HepG2 (cell line): ENCODE results near the gene ZNF813. TPM values are rescaled to one million over a fixed set of nuclear protein-coding genes. Genes with fewer than 3 reads are reported as not detected.

Experiments used
- ATAC-seq: fragments of 200-7000 bp; cut with Tn5 transposase; 3 replicates; pipeline ENCODE4 v1.9.1; 2020; ENCODE audit warnings: mild to moderate bottlenecking, moderate library complexity
- BruUV-seq: library from RNA; stranded (reverse); fragments of 400-500 nt; replicated peaks from 2 replicates; lab custom pipeline; 2021; lab: Mats Ljungman, UMichigan
- CTCF ChIA-PET: fragments of 300-600 bp; formaldehyde crosslinking; extraction: SDS; loops from one replicate; lab custom pipeline; 2021; ENCODE audit warnings: low total read pairs, inconsistent platforms, low intra/inter-chr PET ratio; lab: Yijun Ruan, JAX
- POLR2A ChIA-PET: fragments of 350-600 bp; sonication (Branson Sonifier 250); formaldehyde crosslinking; loops from one replicate; lab custom pipeline; 2020; ENCODE audit warnings: antibody characterized with exemption, inconsistent platforms; lab: Yijun Ruan, JAX
- DNase-seq: peaks from one replicate; pipeline ENCODE4 v3.0.0-alpha.2; 2015; ENCODE audit warnings: low spot score
- FAIRE-seq: peaks from 3 replicates; lab custom pipeline; 2011; peaks lifted over from hg19 to GRCh38; lab: Jason Lieb, UNC
- H2AFZ ChIP-seq: one replicate; pipeline ENCODE4 v1.6.1; 2011; ENCODE audit warnings: low read length, inconsistent platforms
- H3K27ac ChIP-seq: fragments of 300-600 bp; 3 replicates; pipeline ENCODE4 v1.8.0; 2011; ENCODE audit warnings: mixed run types, mild to moderate bottlenecking, mixed read lengths, low read length, inconsistent platforms; ENCODE audit not compliant: insufficient read depth; ENCODE audit errors: extremely low read length
- H3K27me3 ChIP-seq, 2 experiments: fragments of 200-600 bp in 1 of 2; 2 replicates in 1 of 2; 3 replicates in 1 of 2; pipeline versions ENCODE4 v1.6.0 to v1.8.0; 2011; ENCODE audit warnings: low read length in 2 of 2, mild to moderate bottlenecking in 2 of 2, moderate library complexity in 2 of 2, inconsistent platforms in 1 of 2; ENCODE audit not compliant: insufficient read depth in 2 of 2, control insufficient read depth in 1 of 2
- H3K36me3 ChIP-seq, 2 experiments: fragments of 200-600 bp in 1 of 2; replicated peaks in 1 of 2; 2 replicates in 1 of 2; 3 replicates in 1 of 2; pipeline versions ENCODE4 v1.5.1 to v1.8.0; 2011; ENCODE audit warnings: low read length in 2 of 2, inconsistent platforms in 1 of 2; ENCODE audit not compliant: insufficient read depth in 2 of 2, control insufficient read depth in 1 of 2
- H3K4me1 ChIP-seq: 2 replicates; pipeline ENCODE4 v1.5.1; 2012; ENCODE audit warnings: low read length, inconsistent platforms; ENCODE audit not compliant: insufficient read depth
- H3K4me2 ChIP-seq: 2 replicates; pipeline ENCODE4 v1.6.0; 2011; ENCODE audit warnings: low read depth, low read length, inconsistent platforms
- H3K4me3 ChIP-seq, 3 experiments: fragments of 200-600 bp in 1 of 3; sonication (generic), shearing (Covaris generic) in 1 of 3; replicated peaks in 1 of 3; 2 replicates each; pipeline ENCODE4 v1.5.1; 2011 to 2016; ENCODE audit warnings: low read length in 3 of 3, inconsistent platforms in 2 of 3, low read depth in 2 of 3, mild to moderate bottlenecking in 2 of 3, control low read depth in 1 of 3, mixed read lengths in 1 of 3; ENCODE audit not compliant: insufficient read depth in 1 of 3
- H3K79me2 ChIP-seq: one replicate; pipeline ENCODE4 v1.6.1; 2011; ENCODE audit warnings: low read length, inconsistent platforms; ENCODE audit not compliant: insufficient read depth
- H3K9ac ChIP-seq: 2 replicates; pipeline ENCODE4 v1.6.0; 2011; ENCODE audit warnings: mild to moderate bottlenecking, low read depth, low read length, inconsistent platforms; ENCODE audit not compliant: insufficient read depth
- H3K9me3 ChIP-seq: 2 replicates; pipeline ENCODE4 v1.5.1; 2012; ENCODE audit warnings: mild to moderate bottlenecking, low read length
- H4K20me1 ChIP-seq: 2 replicates; pipeline ENCODE4 v1.6.0; 2011; ENCODE audit warnings: inconsistent platforms, mild to moderate bottlenecking, low read length, moderate library complexity; ENCODE audit not compliant: insufficient read depth
- CTCF ChIP-seq: sonication (generic); formaldehyde crosslinking; IDR thresholded peaks from 2 replicates; pipeline ENCODE4 v1.5.0; 2020; ENCODE audit warnings: mild to moderate bottlenecking, missing genetic modification reagents, moderate library complexity
- GATAD2A ChIP-seq: IDR thresholded peaks from 2 replicates; pipeline ENCODE4 v1.6.1; 2016
- HOXA3 ChIP-seq: sonication (generic); formaldehyde crosslinking; IDR thresholded peaks from 2 replicates; pipeline ENCODE4 v1.5.0; 2020; ENCODE audit warnings: missing genetic modification reagents
- KAT8 ChIP-seq: IDR thresholded peaks from 2 replicates; pipeline ENCODE4 v1.6.1; 2016; ENCODE audit warnings: missing genetic modification reagents, missing compliant biosample characterization
- KDM5B ChIP-seq: sonication (generic); formaldehyde crosslinking; IDR thresholded peaks from 2 replicates; pipeline ENCODE4 v1.4.0; 2020; ENCODE audit warnings: missing genetic modification reagents, mild to moderate bottlenecking, borderline replicate concordance
- SAP130 ChIP-seq: IDR thresholded peaks from 2 replicates; pipeline ENCODE4 v1.6.1; 2016; ENCODE audit warnings: low read depth
- SMC3 ChIP-seq: IDR thresholded peaks from 2 replicates; pipeline ENCODE4 v1.6.1; 2011; ENCODE audit warnings: low read length, improper control_type of control experiment
- TGIF2 ChIP-seq: IDR thresholded peaks from 2 replicates; pipeline ENCODE4 v1.6.1; 2016; ENCODE audit warnings: control low read depth, missing compliant biosample characterization
- ZBTB38 ChIP-seq: sonication (generic); formaldehyde crosslinking; IDR thresholded peaks from 2 replicates; pipeline ENCODE4 v1.5.1; 2020; ENCODE audit warnings: mild to moderate bottlenecking, missing genetic modification reagents
- ZGPAT ChIP-seq: IDR thresholded peaks from 2 replicates; pipeline ENCODE4 v1.6.1; 2016; ENCODE audit warnings: mild to moderate bottlenecking
- ZNF292 ChIP-seq: sonication (generic); formaldehyde crosslinking; IDR thresholded peaks from 2 replicates; pipeline ENCODE4 v1.8.1; 2022; ENCODE audit warnings: mild to moderate bottlenecking, low read depth, missing genetic modification reagents, borderline replicate concordance
- ZNF337 ChIP-seq: sonication (generic); formaldehyde crosslinking; IDR thresholded peaks from 2 replicates; pipeline ENCODE4 v1.5.1; 2020; ENCODE audit warnings: missing genetic modification reagents, low read depth, mild to moderate bottlenecking, borderline replicate concordance
- ZNF362 ChIP-seq: sonication (generic); formaldehyde crosslinking; IDR thresholded peaks from 2 replicates; pipeline ENCODE4 v1.4.0; 2020; ENCODE audit warnings: missing genetic modification reagents, mild to moderate bottlenecking, borderline replicate concordance
- ZNF597 ChIP-seq: sonication (generic); formaldehyde crosslinking; IDR thresholded peaks from 2 replicates; pipeline ENCODE4 v1.5.0; 2020; ENCODE audit warnings: missing genetic modification reagents
- ZNF703 ChIP-seq: sonication (generic); formaldehyde crosslinking; IDR thresholded peaks from 2 replicates; pipeline ENCODE4 v1.5.1; 2020; ENCODE audit warnings: missing genetic modification reagents, mild to moderate bottlenecking, moderate library complexity, borderline replicate concordance
- ZNF788 ChIP-seq: sonication (generic); formaldehyde crosslinking; IDR thresholded peaks from 2 replicates; pipeline ENCODE4 v1.5.0; 2020; ENCODE audit warnings: mild to moderate bottlenecking, missing genetic modification reagents, borderline replicate concordance
- ZNF878 ChIP-seq: sonication (generic); formaldehyde crosslinking; IDR thresholded peaks from 2 replicates; pipeline ENCODE4 v1.8.1; 2023; ENCODE audit warnings: mild to moderate bottlenecking, missing genetic modification reagents, moderate library complexity
- WGBS: methylation state at CpG from one replicate; pipeline ENCODE4 v1.1.6; 2017; ENCODE audit warnings: low lambda C conversion rate; 5-methylcytosine and 5-hydroxymethylcytosine counted together
- in situ Hi-C: cut with HindIII; loops from 2 replicates; pipeline ENCODE4 v1.10.0; 2017; ENCODE audit warnings: low pct_unique_long_range_greater_than_20kb; ENCODE audit not compliant: extremely low pct_ligation_motif_present
- intact Hi-C: fragments of 100-400 bp; cut with micrococcal nuclease; formaldehyde crosslinking; loops from one replicate; pipeline ENCODE4 v1.10.0; 2022; ENCODE audit not compliant: unreplicated experiment
- polyA plus RNA-seq, 8 experiments: library from polyadenylated mRNA; depleted of rRNA in 3 of 8; stranded (reverse) in 7 of 8; unstranded in 1 of 8; fragments of >200 nt; fragmentation: Illumina TruSeq in 4 of 8; extraction: Trizol in 4 of 8; gene quantifications; 2 replicates each; pipeline versions ENCODE4 v1.2.1 to v1.2.3, GENCODE V29; 2011 to 2016; ENCODE audit warnings: low read depth in 4 of 8, missing spikeins in 1 of 8, mixed read lengths in 1 of 8; ENCODE audit not compliant: insufficient read depth in 1 of 8
- total RNA-seq, 5 experiments: library from RNA; depleted of rRNA; stranded (reverse); fragments of >200 nt; fragmentation: Illumina TruSeq; extraction: Trizol; gene quantifications; 2 replicates each; pipeline ENCODE4 v1.2.3, GENCODE V29; 2016; ENCODE audit warnings: low read depth in 1 of 5

The ZNF813 gene
- total and polyA plus RNA-seq, 2 of the 13 experiments (the other 11 are each of a cell fraction or from before 2014, with no cell fraction given), result 2.1 to 8.9 TPM

- Histone ChIP-seq H3K79me2 (no peaks in the 10 kb centered on the region), H3K9me3 (no peaks in the 10 kb centered on the region), H4K20me1 (no peaks in the 10 kb centered on the region), H3K27me3 (no peaks in the 10 kb centered on the region), H3K27ac (peak overlapping the region; percentile 43), H3K9ac (peak overlapping the region; percentile 57), H3K4me2 (peak overlapping the region; percentile 75), H3K4me1 (peaks cover 61% of the 10 kb centered on the region), H3K4me3 (peak overlapping the region; percentile 11 to 46 (median 37); a peak in 5 of 6 replicates), H2AFZ (no peak overlapping the region), H3K36me3 (no peaks in the 10 kb centered on the region)
- DNase-seq, result peak; percentile 38
- 17% methylated on average over 7 of the region's 7 CpGs for WGBS
- BruUV-seq, result no TSS peak
- intact Hi-C loops (no loop called here), in situ Hi-C loops (no loop called here)
- ChIA-PET CTCF (no interaction called here), POLR2A (interaction anchor here (1.0 to 1.4 kb wide), 3 partner anchors 16 to 81 kb away, joined by 3 to 4 read pairs (median 3); partner anchors contain the start of gene ZNF761)
- FAIRE-seq, result no peak
- peak; percentile 73 for ATAC-seq
- TF ChIP-seq ZNF788 (CRISPR knock-in tag) (no peak), ZBTB38 (CRISPR knock-in tag) (peak; percentile 80), ZNF292 (peak; percentile 18; the same call in 1 of the 2 replicates), ZNF703 (CRISPR knock-in tag) (no peak), SMC3 (peak; percentile 24; the same call in 1 of the 2 replicates), ZNF337 (no peak), ZNF878 (CRISPR knock-in tag) (0 out of 2 replicates have a peak, but pooled peaks have one; percentile 53), ZNF362 (CRISPR knock-in tag) (peak; percentile 51; the same call in 1 of the 2 replicates), TGIF2 (CRISPR knock-in tag) (peak; percentile 84), KDM5B (CRISPR knock-in tag) (0 out of 2 replicates have a peak, but pooled peaks have one; percentile 20), KAT8 (CRISPR knock-in tag) (no peak), ZNF597 (CRISPR knock-in tag) (no peak), HOXA3 (CRISPR knock-in tag) (0 out of 2 replicates have a peak, but pooled peaks have one; percentile 15), SAP130 (CRISPR knock-in tag) (peak; percentile 65), ZGPAT (CRISPR knock-in tag) (0 out of 2 replicates have a peak, but pooled peaks have one; percentile 10), CTCF (CRISPR knock-in tag) (peak; percentile 50), GATAD2A (CRISPR knock-in tag) (0 out of 2 replicates have a peak, but pooled peaks have one; percentile 6)
Measured at GRCh38 chr19:53504885-53505284, 37.4 kb downstream of the ZNF813 start.
